Mesenchymal stem cell (in vitro differentiated cells and primary cell): ENCODE measurements around the gene DMD.

ENCODE experiments used
- DNase-seq: peaks from one replicate; pipeline ENCODE4 v3.0.0-alpha.2; 2013
- H2AFZ ChIP-seq: one replicate; pipeline ENCODE4 v1.6.1; 2013; ENCODE audit warnings: low read depth, mild to moderate bottlenecking, control low read depth, inconsistent platforms, low read length, moderate library complexity
- H2AK5ac ChIP-seq: 2 replicates; pipeline ENCODE4 v1.6.1; 2013; ENCODE audit warnings: low read length, moderate library complexity, mild to moderate bottlenecking, inconsistent platforms; ENCODE audit not compliant: severe bottlenecking
- H2BK120ac ChIP-seq: one replicate; pipeline ENCODE4 v1.6.1; 2013; ENCODE audit warnings: low read depth, mild to moderate bottlenecking, inconsistent platforms, low read length, moderate library complexity
- H2BK12ac ChIP-seq, 2 experiments: one replicate each; pipeline ENCODE4 v1.6.1; 2013; ENCODE audit warnings: inconsistent platforms in 2 of 2, low read length in 2 of 2, mild to moderate bottlenecking in 2 of 2, moderate library complexity in 2 of 2, control low read depth in 1 of 2
- H2BK15ac ChIP-seq: one replicate; pipeline ENCODE4 v1.6.1; 2013; ENCODE audit warnings: mild to moderate bottlenecking, low read depth, inconsistent platforms; ENCODE audit not compliant: poor library complexity, severe bottlenecking
- H2BK5ac ChIP-seq: 2 replicates; pipeline ENCODE4 v1.6.1; 2013; ENCODE audit warnings: low read depth, mild to moderate bottlenecking, low read length, control low read depth, inconsistent platforms; ENCODE audit not compliant: poor library complexity, severe bottlenecking
- H3K14ac ChIP-seq, 2 experiments: one replicate each; pipeline ENCODE4 v1.6.1; 2013; ENCODE audit warnings: inconsistent platforms in 2 of 2, low read length in 2 of 2, control low read depth in 1 of 2, mild to moderate bottlenecking in 1 of 2, moderate library complexity in 1 of 2
- H3K18ac ChIP-seq, 2 experiments: one replicate each; pipeline ENCODE4 v1.6.1; 2013; ENCODE audit warnings: inconsistent platforms in 2 of 2, low read length in 2 of 2, control low read depth in 1 of 2, low read depth in 1 of 2, mild to moderate bottlenecking in 1 of 2
- H3K23ac ChIP-seq, 2 experiments: one replicate each; pipeline ENCODE4 v1.6.1; 2013; ENCODE audit warnings: inconsistent platforms in 2 of 2, low read length in 2 of 2, mild to moderate bottlenecking in 2 of 2, moderate library complexity in 2 of 2, control low read depth in 1 of 2
- H3K27ac ChIP-seq: 2 replicates; pipeline ENCODE4 v1.5.1; 2013; ENCODE audit warnings: mild to moderate bottlenecking, moderate library complexity, low read length, control low read depth, inconsistent platforms; ENCODE audit not compliant: poor library complexity, severe bottlenecking
- H3K27me3 ChIP-seq, 2 experiments: 2 replicates each; pipeline versions ENCODE4 v1.6.1 to v1.7.0; 2013; ENCODE audit warnings: low read length in 2 of 2, mild to moderate bottlenecking in 2 of 2, moderate library complexity in 2 of 2, control low read depth in 1 of 2, inconsistent platforms in 1 of 2; ENCODE audit not compliant: control insufficient read depth in 1 of 2, insufficient read depth in 1 of 2
- H3K36me3 ChIP-seq, 2 experiments: 2 replicates each; pipeline versions ENCODE4 v1.6.1 to v1.7.0; 2013; ENCODE audit warnings: low read length in 2 of 2, control low read depth in 1 of 2, inconsistent platforms in 1 of 2, low read depth in 1 of 2, mild to moderate bottlenecking in 1 of 2; ENCODE audit not compliant: insufficient read depth in 2 of 2, control insufficient read depth in 1 of 2
- H3K4ac ChIP-seq, 2 experiments: one replicate each; pipeline ENCODE4 v1.6.1; 2013; ENCODE audit warnings: inconsistent platforms in 2 of 2, low read length in 2 of 2, mild to moderate bottlenecking in 2 of 2, moderate library complexity in 2 of 2, control low read depth in 1 of 2, low read depth in 1 of 2
- H3K4me1 ChIP-seq: 2 replicates; pipeline ENCODE4 v1.6.1; 2013; ENCODE audit warnings: low read depth, low read length, control low read depth; ENCODE audit not compliant: control insufficient read depth, insufficient read depth
- H3K4me2 ChIP-seq: 2 replicates; pipeline ENCODE4 v1.6.1; 2013; ENCODE audit warnings: low read length, mild to moderate bottlenecking, inconsistent platforms; ENCODE audit not compliant: poor library complexity, severe bottlenecking
- H3K4me3 ChIP-seq, 2 experiments: 2 replicates each; pipeline versions ENCODE4 v1.5.1 to v1.7.0; 2013; ENCODE audit warnings: low read length in 2 of 2, mild to moderate bottlenecking in 2 of 2, control low read depth in 1 of 2, low read depth in 1 of 2; ENCODE audit not compliant: insufficient read depth in 1 of 2
- H3K79me1 ChIP-seq: replicated peaks from 2 replicates; pipeline ENCODE4 v1.6.1; 2013; ENCODE audit warnings: mild to moderate bottlenecking, control low read depth, low read length, inconsistent platforms; ENCODE audit not compliant: poor library complexity, severe bottlenecking
- H3K9ac ChIP-seq: 2 replicates; pipeline ENCODE4 v1.7.0; 2013; ENCODE audit warnings: mild to moderate bottlenecking, low read length, moderate library complexity
- H3K9me3 ChIP-seq: 2 replicates; pipeline ENCODE4 v1.7.0; 2013; ENCODE audit warnings: mild to moderate bottlenecking, low read length; ENCODE audit not compliant: control insufficient read depth
- H4K8ac ChIP-seq: one replicate; pipeline ENCODE4 v1.6.1; 2013; ENCODE audit warnings: inconsistent platforms, mild to moderate bottlenecking, low read length, moderate library complexity
- H4K91ac ChIP-seq: one replicate; pipeline ENCODE4 v1.6.1; 2013; ENCODE audit warnings: mild to moderate bottlenecking, low read length, inconsistent platforms
- WGBS: methylation state at CpG from one replicate; pipeline ENCODE4 v1.1.7; 2013; ENCODE audit warnings: mixed read lengths; 5-methylcytosine and 5-hydroxymethylcytosine counted together

The DMD gene

GRCh38 chrX:33178690-33179089 is 32.7 kb downstream of the DMD start:
- no peak overlapping the region for H3K27ac ChIP-seq
- no peaks in the 10 kb centered on the region for H3K27me3 ChIP-seq
- no peak overlapping the region for H2BK5ac ChIP-seq
- H3K9ac ChIP-seq = no peak overlapping the region
- H2AK5ac ChIP-seq = no peak overlapping the region
- no peak overlapping the region for H2BK15ac ChIP-seq
- peaks cover 2% of the 10 kb centered on the region for H3K4me1 ChIP-seq
- H2AFZ ChIP-seq = no peak overlapping the region
- DNase-seq = no peak
- H3K4me3 ChIP-seq = no peak overlapping the region
- WGBS = 87% methylated on average over 1 of the region's 1 CpG
- no peak overlapping the region for H2BK120ac ChIP-seq
- no peak overlapping the region for H4K8ac ChIP-seq
- no peak overlapping the region for H3K14ac ChIP-seq
- H3K79me1 ChIP-seq = no peaks in the 10 kb centered on the region
- no peak overlapping the region for H3K23ac ChIP-seq
- H3K36me3 ChIP-seq = no peaks in the 10 kb centered on the region
- no peak overlapping the region for H2BK12ac ChIP-seq
- no peak overlapping the region for H3K4me2 ChIP-seq
- H4K91ac ChIP-seq = no peak overlapping the region
- H3K9me3 ChIP-seq = no peaks in the 10 kb centered on the region
- H3K18ac ChIP-seq = no peak overlapping the region
- H3K4ac ChIP-seq = no peak overlapping the region

- H3K27ac ChIP-seq = no peak overlapping the region
- no peak overlapping the region for H3K9ac ChIP-seq
- H4K91ac ChIP-seq = no peak overlapping the region
- no peak overlapping the region for H3K18ac ChIP-seq
- no peak overlapping the region for H2BK15ac ChIP-seq
- H2AK5ac ChIP-seq = no peak overlapping the region
- no peaks in the 10 kb centered on the region for H3K27me3 ChIP-seq
- no peak overlapping the region for H3K4me3 ChIP-seq
- no peak overlapping the region for H4K8ac ChIP-seq
- H2BK5ac ChIP-seq = no peak overlapping the region
- 100% methylated on average over 3 of the region's 4 CpGs for WGBS
- H3K14ac ChIP-seq = no peak overlapping the region
- H3K4ac ChIP-seq = no peak overlapping the region
- no peaks in the 10 kb centered on the region for H3K79me1 ChIP-seq
- H2BK12ac ChIP-seq = no peak overlapping the region
- no peaks in the 10 kb centered on the region for H3K9me3 ChIP-seq
- no peaks in the 10 kb centered on the region for H3K36me3 ChIP-seq
- H2AFZ ChIP-seq = no peak overlapping the region
- no peak overlapping the region for H2BK120ac ChIP-seq
- H3K23ac ChIP-seq = no peak overlapping the region
- H3K4me2 ChIP-seq = no peak overlapping the region
- no peaks in the 10 kb centered on the region for H3K4me1 ChIP-seq
- no peak for DNase-seq
Observed at GRCh38 chrX:33178218-33178617, 33.1 kb downstream of the DMD start.

- H3K4me1 ChIP-seq = no peaks in the 10 kb centered on the region
- no peak overlapping the region for H2BK15ac ChIP-seq
- H3K27ac ChIP-seq = no peak overlapping the region
- no peak overlapping the region for H4K91ac ChIP-seq
- no peak for DNase-seq
- H4K8ac ChIP-seq = no peak overlapping the region
- H3K14ac ChIP-seq = no peak overlapping the region
- WGBS = no CpG with 5 or more reads among the region's 1 CpG
- H3K9me3 ChIP-seq = no peaks in the 10 kb centered on the region
- no peaks in the 10 kb centered on the region for H3K36me3 ChIP-seq
- H3K4me3 ChIP-seq = no peak overlapping the region
- no peak overlapping the region for H3K4me2 ChIP-seq
- no peak overlapping the region for H2AFZ ChIP-seq
- H3K27me3 ChIP-seq = no peaks in the 10 kb centered on the region
- H2BK120ac ChIP-seq = no peak overlapping the region
- no peak overlapping the region for H2AK5ac ChIP-seq
- H3K23ac ChIP-seq = no peak overlapping the region
- no peak overlapping the region for H3K4ac ChIP-seq
- no peak overlapping the region for H2BK5ac ChIP-seq
- no peak overlapping the region for H3K9ac ChIP-seq
- no peak overlapping the region for H3K18ac ChIP-seq
- no peak overlapping the region for H2BK12ac ChIP-seq
- no peaks in the 10 kb centered on the region for H3K79me1 ChIP-seq
Observed at GRCh38 chrX:33175201-33175600, 36.1 kb downstream of the DMD start.

- no peak overlapping the region for H3K27ac ChIP-seq
- no peak overlapping the region for H4K91ac ChIP-seq
- H2BK15ac ChIP-seq = no peak overlapping the region
- H2BK5ac ChIP-seq = no peak overlapping the region
- no peaks in the 10 kb centered on the region for H3K36me3 ChIP-seq
- no peak overlapping the region for H3K9ac ChIP-seq
- H3K4me3 ChIP-seq = no peak overlapping the region
- H3K9me3 ChIP-seq = no peaks in the 10 kb centered on the region
- no peak overlapping the region for H3K4ac ChIP-seq
- H3K4me2 ChIP-seq = no peak overlapping the region
- no peak overlapping the region for H3K14ac ChIP-seq
- no peak overlapping the region for H4K8ac ChIP-seq
- H3K23ac ChIP-seq = no peak overlapping the region
- H3K4me1 ChIP-seq = no peaks in the 10 kb centered on the region
- no peak overlapping the region for H2BK120ac ChIP-seq
- H3K79me1 ChIP-seq = no peaks in the 10 kb centered on the region
- no peak for DNase-seq
- WGBS = no CpG with 5 or more reads among the region's 2 CpGs
- no peak overlapping the region for H2AFZ ChIP-seq
- no peak overlapping the region for H3K18ac ChIP-seq
- H2AK5ac ChIP-seq = no peak overlapping the region
- H3K27me3 ChIP-seq = no peaks in the 10 kb centered on the region
- H2BK12ac ChIP-seq = no peak overlapping the region
Observed at GRCh38 chrX:33171041-33171440, 40.3 kb downstream of the DMD start.
